Muscle layer of duodenum (tissue), 2 donors: Measurements from ENCODE around the gene ZNF385B.
"Not testable (repeated sequence)": the region's sequence is repeated elsewhere in the genome, so short reads cannot be mapped to it uniquely, and the experiment has no call there.

Experiments
- H3K27ac ChIP-seq: one replicate; pipeline ENCODE4 v1.7.0; 2013; ENCODE audit warnings: mild to moderate bottlenecking, low read length
- H3K27me3 ChIP-seq: one replicate; pipeline ENCODE4 v1.7.0; 2013; ENCODE audit warnings: low read depth, mild to moderate bottlenecking, control low read depth, low read length
- H3K36me3 ChIP-seq, 2 donors: one replicate each; pipeline ENCODE4 v1.7.0; 2013; ENCODE audit warnings: low read length in 2 of 2, control low read depth in 1 of 2, mild to moderate bottlenecking in 1 of 2; ENCODE audit not compliant: insufficient read depth in 2 of 2, control insufficient read depth in 1 of 2
- H3K4me1 ChIP-seq, 2 donors: one replicate each; pipeline ENCODE4 v1.7.0; 2013; ENCODE audit warnings: low read length in 2 of 2, mild to moderate bottlenecking in 2 of 2, control low read depth in 1 of 2, moderate library complexity in 1 of 2; ENCODE audit not compliant: insufficient read depth in 2 of 2, control insufficient read depth in 1 of 2
- H3K4me3 ChIP-seq, 2 donors: one replicate each; pipeline ENCODE4 v1.7.0; 2013; ENCODE audit warnings: low read length in 2 of 2, low read depth in 1 of 2, mild to moderate bottlenecking in 1 of 2
- H3K9me3 ChIP-seq, 2 donors: one replicate each; pipeline ENCODE4 v1.7.0; 2013; ENCODE audit warnings: low read length in 2 of 2, control low read depth in 1 of 2, mild to moderate bottlenecking in 1 of 2; ENCODE audit not compliant: control insufficient read depth in 1 of 2
- donor health status: healthy.

ZNF385B gene

GRCh38 chr2:179861416-179862067 lies at the start of gene ZNF385B:
Gene ZNF385B, minus strand, starts transcription at chr2:179861612.
- H3K27me3 ChIP-seq, result peaks cover 10% of the 10 kb centered on the region
- no peak within 1 kb of the TSS for H3K27ac ChIP-seq
- H3K4me1 ChIP-seq, result peaks cover 0 to 7% of the 10 kb centered on the region in 2 donors
- no peaks in the 10 kb centered on the region for H3K36me3 ChIP-seq
- H3K9me3 ChIP-seq, result no peaks in the 10 kb centered on the region
- H3K4me3 ChIP-seq, result peak within 1 kb of the TSS; percentile 62 to 79

GRCh38 chr2:179910735-179911113 lies 49.3 kb upstream of the ZNF385B start:
- H3K4me1 ChIP-seq, result no peaks in the 10 kb centered on the region
- H3K27me3 ChIP-seq, result no peaks in the 10 kb centered on the region
- no peaks in the 10 kb centered on the region for H3K36me3 ChIP-seq
- no peak overlapping the region for H3K4me3 ChIP-seq
- H3K9me3 ChIP-seq, result no peaks in the 10 kb centered on the region
- H3K27ac ChIP-seq, result no peak overlapping the region

- H3K27me3 ChIP-seq, result no peaks in the 10 kb centered on the region
- no peak overlapping the region for H3K4me3 ChIP-seq
- H3K27ac ChIP-seq, result no peak overlapping the region
- no peaks in the 10 kb centered on the region for H3K36me3 ChIP-seq
- H3K9me3 ChIP-seq, result no peaks in the 10 kb centered on the region
- H3K4me1 ChIP-seq, result no peaks in the 10 kb centered on the region
Observed at GRCh38 chr2:179909845-179910734, 48.7 kb upstream of the ZNF385B start.

- Histone ChIP-seq H3K27ac (no peak overlapping the region), H3K36me3 (no peaks in the 10 kb centered on the region), H3K4me1 (no peaks in the 10 kb centered on the region)
Observed at GRCh38 chr2:179900655-179901054, 39.2 kb upstream of the ZNF385B start.

GRCh38 chr2:179899666-179900065 lies 38.3 kb upstream of the ZNF385B start:
- no peak overlapping the region for H3K27ac ChIP-seq

More at GRCh38 chr2:179900655-179901054, 39.2 kb upstream of the ZNF385B start:
- Histone ChIP-seq H3K27me3 (no peaks in the 10 kb centered on the region), H3K4me3 (no peak overlapping the region), H3K9me3 (no peaks in the 10 kb centered on the region)

GRCh38 chr2:179898873-179899272 lies 37.5 kb upstream of the ZNF385B start:
- Histone ChIP-seq H3K4me1 (no peaks in the 10 kb centered on the region), H3K27ac (no peak overlapping the region), H3K27me3 (no peaks in the 10 kb centered on the region), H3K36me3 (no peaks in the 10 kb centered on the region), H3K4me3 (no peak overlapping the region), H3K9me3 (no peaks in the 10 kb centered on the region)

More at GRCh38 chr2:179899666-179900065, 38.3 kb upstream of the ZNF385B start:
- no peaks in the 10 kb centered on the region for H3K36me3 ChIP-seq
- no peak overlapping the region for H3K4me3 ChIP-seq
- no peaks in the 10 kb centered on the region for H3K27me3 ChIP-seq
- no peaks in the 10 kb centered on the region for H3K4me1 ChIP-seq
- H3K9me3 ChIP-seq, result no peaks in the 10 kb centered on the region

GRCh38 chr2:179893616-179894015 lies 32.2 kb upstream of the ZNF385B start:
- Histone ChIP-seq H3K27me3 (no peaks in the 10 kb centered on the region), H3K9me3 (peaks cover 0 to 4% of the 10 kb centered on the region in 2 donors), H3K36me3 (no peaks in the 10 kb centered on the region), H3K27ac (no peak overlapping the region), H3K4me3 (no peak overlapping the region), H3K4me1 (no peaks in the 10 kb centered on the region)

GRCh38 chr2:179891237-179891636 lies 29.8 kb upstream of the ZNF385B start:
- no peaks in the 10 kb centered on the region for H3K36me3 ChIP-seq

GRCh38 chr2:179890666-179891065 lies 29.3 kb upstream of the ZNF385B start:
- no peaks in the 10 kb centered on the region for H3K27me3 ChIP-seq
- H3K36me3 ChIP-seq, result no peaks in the 10 kb centered on the region
- peaks cover 0 to 4% of the 10 kb centered on the region in 2 donors for H3K9me3 ChIP-seq
- H3K4me1 ChIP-seq, result no peaks in the 10 kb centered on the region
- no peak overlapping the region for H3K4me3 ChIP-seq
- H3K27ac ChIP-seq, result no peak overlapping the region

More at GRCh38 chr2:179891237-179891636, 29.8 kb upstream of the ZNF385B start:
- Histone ChIP-seq H3K27me3 (no peaks in the 10 kb centered on the region), H3K4me3 (no peak overlapping the region), H3K9me3 (peaks cover 0 to 4% of the 10 kb centered on the region in 2 donors), H3K27ac (no peak overlapping the region), H3K4me1 (no peaks in the 10 kb centered on the region)

- not testable (repeated sequence) for H3K4me3 ChIP-seq, H3K36me3 ChIP-seq, H3K27ac ChIP-seq, H3K4me1 ChIP-seq, H3K27me3 ChIP-seq, H3K9me3 ChIP-seq
Observed at GRCh38 chr2:179888642-179889041, 27.2 kb upstream of the ZNF385B start.

- no peak overlapping the region for H3K27ac ChIP-seq
- no peak overlapping the region for H3K4me3 ChIP-seq
- H3K4me1 ChIP-seq, result no peaks in the 10 kb centered on the region
- H3K27me3 ChIP-seq, result no peaks in the 10 kb centered on the region
- H3K9me3 ChIP-seq, result no peaks in the 10 kb centered on the region
- no peaks in the 10 kb centered on the region for H3K36me3 ChIP-seq
Observed at GRCh38 chr2:179884193-179884592, 22.8 kb upstream of the ZNF385B start.
